CD4-positive, alpha-beta T cell treated with Interferon gamma for 1 hour (primary cell): ENCODE measurements around the gene PPIA.
"Not testable (repeated sequence)": the region's sequence is repeated elsewhere in the genome, so short reads cannot be mapped to it uniquely, and the experiment has no call there.

Source experiments
- DNase-seq: peaks from one replicate; pipeline ENCODE4 v3.0.0-alpha.2; 2020

PPIA gene

GRCh38 chr7:44791278-44792219 is 4.9 kb upstream of the PPIA start:
- DNase-seq, result no peak

GRCh38 chr7:44793919-44794318 is 2.6 kb upstream of the PPIA start:
- no peak for DNase-seq

GRCh38 chr7:44794331-44794730 is 2.1 kb upstream of the PPIA start:
- no peak for DNase-seq

- DNase-seq, result no peak
Observed at GRCh38 chr7:44796034-44796503, 412 bp upstream of the PPIA start.

- DNase-seq, result peak; percentile 88
Observed at GRCh38 chr7:44797329-44798258, 1.1 kb downstream of the PPIA start.

- DNase-seq, result no peak
Observed at GRCh38 chr7:44798649-44799305, 2.3 kb downstream of the PPIA start.

GRCh38 chr7:44799939-44800338 is 3.5 kb downstream of the PPIA start:
- no peak for DNase-seq

- DNase-seq, result no peak
Observed at GRCh38 chr7:44801890-44802289, 5.4 kb downstream of the PPIA start.

GRCh38 chr7:44802418-44803025 is 6.0 kb downstream of the PPIA start:
- no peak for DNase-seq

GRCh38 chr7:44803828-44804519 is 7.5 kb downstream of the PPIA start:
- DNase-seq, result not testable (repeated sequence)

GRCh38 chr7:44805950-44806349 is 9.5 kb downstream of the PPIA start:
- no peak for DNase-seq

GRCh38 chr7:44808914-44809393 is 12.5 kb downstream of the PPIA start:
- DNase-seq, result no peak

GRCh38 chr7:44811093-44811492 is 14.6 kb downstream of the PPIA start:
- no peak for DNase-seq

- DNase-seq, result no peak
Observed at GRCh38 chr7:44811571-44811970, 15.1 kb downstream of the PPIA start.

GRCh38 chr7:44814919-44815318 is 18.4 kb downstream of the PPIA start:
- DNase-seq, result no peak

GRCh38 chr7:44819292-44819691 is 22.8 kb downstream of the PPIA start:
- DNase-seq, result no peak

- DNase-seq, result no peak
Observed at GRCh38 chr7:44823255-44823781, 26.8 kb downstream of the PPIA start.

- no peak for DNase-seq
Observed at GRCh38 chr7:44824894-44825526, 28.5 kb downstream of the PPIA start.

GRCh38 chr7:44827567-44827966 is 31.1 kb downstream of the PPIA start:
- DNase-seq, result no peak

- DNase-seq, result no peak
Observed at GRCh38 chr7:44838751-44839150, 42.3 kb downstream of the PPIA start.

- not testable (repeated sequence) for DNase-seq
Observed at GRCh38 chr7:44842675-44843074, 46.2 kb downstream of the PPIA start.
